ENCODE results near the gene MRPS34.

- TF ChIP-seq CTCF (IDR thresholded peaks at IDR 0.05 in 4 of 5, conservative IDR thresholded peaks at IDR 0.05 in 1 of 5), result no peak
- no peak for TF ChIP-seq POLR2A (IDR thresholded peaks at IDR 0.05)
These were observed 27.6 kb downstream of the MRPS34 start for GRCh38 chr16:1745181-1745899.

Data from gastrocnemius medialis (tissue), 4 donors.